AG04450 (cell line): Measurements from ENCODE around the gene CCDC50. TPM values are rescaled to one million over a fixed set of nuclear protein-coding genes. Genes with fewer than 3 reads are reported as not detected.

ENCODE experiments used
- CTCF ChIA-PET: fragments of 300-600, 350-600 bp; formaldehyde crosslinking; extraction: SDS; loops from one replicate; lab custom pipeline; 2022; ENCODE audit warnings: antibody characterized with exemption, inconsistent platforms; lab: Charles Lee
- POLR2A ChIA-PET: fragments of 350-600 bp; formaldehyde crosslinking; extraction: SDS; loops from one replicate; lab custom pipeline; 2021; ENCODE audit warnings: antibody characterized with exemption, inconsistent platforms; lab: Yijun Ruan, JAX
- DNase-seq: peaks from one replicate; pipeline ENCODE4 v3.0.0-alpha.2; 2011; ENCODE audit warnings: low read depth, low spot score
- H3K27ac ChIP-seq: one replicate; pipeline ENCODE4 v1.5.1; 2012; ENCODE audit warnings: low read depth, low read length, control low read depth
- H3K27me3 ChIP-seq: one replicate; pipeline ENCODE4 v1.6.0; 2012; ENCODE audit warnings: low read length; ENCODE audit not compliant: control insufficient read depth, insufficient read depth
- H3K4me3 ChIP-seq: 2 replicates; pipeline ENCODE4 v1.5.1; 2011; ENCODE audit warnings: mild to moderate bottlenecking, low read depth, low read length, control low read depth
- H3K9me3 ChIP-seq: 2 replicates; pipeline ENCODE4 v1.5.1; 2012; ENCODE audit warnings: low read length; ENCODE audit not compliant: control insufficient read depth, insufficient read depth
- CTCF ChIP-seq: IDR thresholded peaks from 2 replicates; pipeline ENCODE4 v1.5.1; 2011; ENCODE audit warnings: low read depth, low read length, control low read depth, inconsistent platforms
- polyA plus RNA-seq: library from polyadenylated mRNA; depleted of rRNA; stranded (reverse); fragments of >200 nt; gene quantifications from 2 replicates; pipeline ENCODE4 v1.2.3, GENCODE V29; 2011

The CCDC50 gene
- polyA plus RNA-seq, 1 experiment, result 75.6 TPM

- CTCF ChIA-PET, result interaction anchor here (0.6 kb wide), 2 partner anchors 18 to 155 kb away, joined by 3 to 4 read pairs; no protein-coding TSS in a partner anchor
- Histone ChIP-seq H3K9me3 (no peaks in the 10 kb centered on the region), H3K4me3 (no peak overlapping the region), H3K27ac (no peak overlapping the region), H3K27me3 (no peaks in the 10 kb centered on the region)
- DNase-seq, result no peak
- POLR2A ChIA-PET, result no interaction called here
- TF ChIP-seq CTCF, result no peak
These were observed 69.4 kb downstream of the CCDC50 start for GRCh38 chr3:191398607-191399006.

- H3K4me3 ChIP-seq, result no peak overlapping the region
- TF ChIP-seq CTCF, result no peak
- no peaks in the 10 kb centered on the region for H3K27me3 ChIP-seq
- no peak overlapping the region for H3K27ac ChIP-seq
- DNase-seq, result no peak
- H3K9me3 ChIP-seq, result no peaks in the 10 kb centered on the region
- ChIA-PET POLR2A (no interaction called here), CTCF (no interaction called here)
These were observed 70.7 kb downstream of the CCDC50 start for GRCh38 chr3:191399918-191400317.

- H3K27me3 ChIP-seq, result no peaks in the 10 kb centered on the region
- H3K4me3 ChIP-seq, result no peak overlapping the region
- POLR2A ChIA-PET, result no interaction called here
- H3K9me3 ChIP-seq, result no peaks in the 10 kb centered on the region
- TF ChIP-seq CTCF, result no peak
- no peak overlapping the region for H3K27ac ChIP-seq
- DNase-seq, result no peak
- CTCF ChIA-PET, result no interaction called here
These were observed 72.7 kb downstream of the CCDC50 start for GRCh38 chr3:191401775-191402357.

- ChIA-PET CTCF (no interaction called here), POLR2A (no interaction called here)
- no peak for DNase-seq
- Histone ChIP-seq H3K9me3 (peaks cover 5% of the 10 kb centered on the region), H3K27ac (no peak overlapping the region), H3K27me3 (no peaks in the 10 kb centered on the region), H3K4me3 (no peak overlapping the region)
- no peak for TF ChIP-seq CTCF
These were observed 80.7 kb downstream of the CCDC50 start for GRCh38 chr3:191409791-191410359.

- Histone ChIP-seq H3K4me3 (no peak overlapping the region), H3K9me3 (peaks cover 5% of the 10 kb centered on the region), H3K27ac (no peak overlapping the region), H3K27me3 (no peaks in the 10 kb centered on the region)
- DNase-seq, result peak; percentile 86
- POLR2A ChIA-PET, result no interaction called here
- TF ChIP-seq CTCF, result no peak
- CTCF ChIA-PET, result no interaction called here
These were observed 83.6 kb downstream of the CCDC50 start for GRCh38 chr3:191412759-191413158.
